Measurements from ENCODE around the gene ZEB1. TPM values are rescaled to one million over a fixed set of nuclear protein-coding genes. Genes with fewer than 3 reads are reported as not detected.

The ZEB1 gene
- total and polyA plus RNA-seq, 9 of the 15 experiments (the other 6 are each of a cell fraction or from before 2014, with no cell fraction given), result 2.1 to 8.4 (median 4.9) TPM

GRCh38 chr10:31368724-31369123 lies 49.7 kb downstream of the ZEB1 start (continued):
- TF ChIP-seq THAP12 (CRISPR knock-in tag; IDR thresholded peaks at IDR 0.05), result no peak
- TF ChIP-seq HDAC6 (IDR thresholded peaks at IDR 0.05; ENCODE audit: low read depth, low read length), result no peak
- TF ChIP-seq THAP7 (CRISPR knock-in tag; IDR thresholded peaks at IDR 0.05), result no peak
- TF ChIP-seq ZC3H8 (IDR thresholded peaks at IDR 0.05), result no peak
- no peak for TF ChIP-seq ZBTB49 (CRISPR knock-in tag; IDR thresholded peaks at IDR 0.05; ENCODE audit: borderline replicate concordance)
- no peak for TF ChIP-seq FOXO4 (CRISPR knock-in tag; IDR thresholded peaks at IDR 0.05)
- TF ChIP-seq MLX (CRISPR knock-in tag; conservative IDR thresholded peaks at IDR 0.05), result no peak
- TF ChIP-seq ZNF79 (CRISPR knock-in tag; IDR thresholded peaks at IDR 0.05; ENCODE audit: low read depth), result no peak
- TF ChIP-seq MCM5 (IDR thresholded peaks at IDR 0.05; ENCODE audit: low read depth), result no peak
- no peak for TF ChIP-seq HBP1 (CRISPR knock-in tag; IDR thresholded peaks at IDR 0.05)
